ENCODE results near the gene FUT2.

DNA sequence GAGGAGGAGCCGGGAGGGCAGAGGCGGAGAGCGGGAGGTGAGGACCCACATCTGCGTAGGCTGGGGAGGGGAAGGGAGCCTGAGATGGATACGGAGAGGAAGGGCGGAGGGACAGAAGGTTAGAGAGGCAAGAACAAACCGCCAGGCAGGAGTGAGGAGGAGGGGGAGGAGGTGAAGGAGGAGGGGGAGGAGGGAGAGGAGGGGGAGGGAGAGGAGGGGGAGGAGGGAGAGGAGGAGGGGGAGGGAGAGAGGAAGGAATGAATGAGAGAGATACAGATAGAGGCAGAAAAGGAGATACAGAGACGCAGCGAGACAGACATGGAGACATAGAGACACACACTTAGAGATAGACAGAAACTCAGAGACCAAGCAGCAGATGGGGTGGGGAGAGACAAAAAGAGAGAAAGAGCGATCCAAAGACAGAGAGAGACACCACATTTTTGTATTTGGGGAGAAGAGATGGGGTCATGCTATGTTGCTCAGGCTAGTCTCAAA, 49.0 kb upstream of the FUT2 start:
- TF ChIP-seq POLR2AphosphoS5 (IDR thresholded peaks at IDR 0.05) (no peak), CTCF (IDR thresholded peaks at IDR 0.05) (no peak), POLR2A (IDR thresholded peaks at IDR 0.05) (no peak)
